ENCODE measurements around the gene ABCC1.

- TF ChIP-seq ZNF274 (IDR thresholded peaks at IDR 0.05; ENCODE audit: low read depth, low read length) (no peak), SUZ12 (IDR thresholded peaks at IDR 0.05; ENCODE audit: extremely low read depth, insufficient read depth, insufficient read length) (no peak)
Measured at GRCh38 chr16:16124438-16124837, 175.0 kb downstream of the ABCC1 start.

All from NT2/D1 (cell line).